IPS DF 4.7 (cell line): ENCODE measurements around the gene NRG3.

Experiments used
- DNase-seq: peaks from one replicate; pipeline ENCODE4 v3.0.0-alpha.2; 2013; ENCODE audit warnings: low spot score; ENCODE audit errors: extremely low read depth

The NRG3 gene

GRCh38 chr10:81882011-81882410, 7.0 kb downstream of the NRG3 start:
- DNase-seq, result no peak

- DNase-seq, result no peak
Measured at GRCh38 chr10:81884856-81885255, 9.9 kb downstream of the NRG3 start.

DNA sequence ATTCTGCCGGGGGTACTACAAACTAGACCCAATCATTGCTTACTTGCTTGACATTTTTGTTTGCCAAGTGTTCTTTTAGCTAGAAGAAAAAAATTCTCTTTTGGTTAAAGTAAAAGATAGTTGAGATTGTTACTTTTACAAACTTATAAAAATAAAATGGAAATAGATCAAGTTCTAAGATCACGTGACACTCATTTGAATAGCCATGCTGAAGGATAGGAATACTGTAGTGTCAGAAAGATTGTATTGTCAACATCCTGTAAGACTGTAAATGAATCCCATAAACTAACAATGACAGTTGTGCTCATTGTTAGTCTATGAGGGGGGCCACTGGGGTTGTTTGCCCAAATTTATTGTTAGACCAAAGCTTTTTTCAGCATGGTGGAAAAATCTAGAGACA, 10.5 kb downstream of the NRG3 start:
- DNase-seq, result no peak

GRCh38 chr10:81886939-81887338, 11.9 kb downstream of the NRG3 start:
- DNase-seq, result no peak

- no peak for DNase-seq
Measured at GRCh38 chr10:81889181-81889769, 14.3 kb downstream of the NRG3 start.

DNA sequence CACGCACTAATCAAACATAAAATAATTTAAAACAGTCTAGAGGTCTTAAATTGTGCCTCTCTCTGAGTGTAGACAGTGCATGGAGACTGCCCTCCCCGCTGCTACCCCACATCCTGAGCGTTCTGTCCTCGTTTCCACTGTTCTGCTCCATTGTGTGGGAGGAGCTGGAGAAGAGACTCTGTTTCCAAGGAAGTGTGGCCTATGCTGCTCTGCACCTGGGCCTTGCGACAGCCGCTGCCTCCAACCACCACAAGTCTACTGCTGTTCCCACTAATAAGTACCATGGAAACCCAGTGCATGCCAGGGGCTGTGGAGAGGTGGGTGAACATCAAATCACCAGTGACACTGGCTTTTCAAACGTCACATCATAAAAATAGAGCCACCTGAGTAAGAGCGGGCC, 19.6 kb downstream of the NRG3 start:
- no peak for DNase-seq

DNA sequence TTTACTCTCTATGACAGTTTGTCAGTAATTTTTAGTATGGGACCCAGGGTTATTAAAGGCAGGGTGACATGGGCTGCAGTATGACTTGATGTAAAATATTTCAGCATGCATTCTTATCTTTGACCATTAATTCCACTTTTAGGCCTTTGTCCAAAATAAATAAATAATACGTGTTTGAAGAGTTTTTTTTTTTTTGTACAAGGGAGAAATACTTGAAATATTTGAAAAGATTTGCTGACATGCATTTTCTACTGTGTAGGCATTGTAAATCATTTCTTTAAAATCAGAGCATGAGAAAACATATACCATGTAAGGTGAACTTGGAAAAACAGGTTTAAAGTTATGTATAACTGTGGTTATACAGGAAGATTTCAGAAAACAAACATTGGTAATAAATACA, 23.5 kb downstream of the NRG3 start:
- DNase-seq, result no peak

GRCh38 chr10:81900989-81901388, 26.0 kb downstream of the NRG3 start:
- no peak for DNase-seq

DNA sequence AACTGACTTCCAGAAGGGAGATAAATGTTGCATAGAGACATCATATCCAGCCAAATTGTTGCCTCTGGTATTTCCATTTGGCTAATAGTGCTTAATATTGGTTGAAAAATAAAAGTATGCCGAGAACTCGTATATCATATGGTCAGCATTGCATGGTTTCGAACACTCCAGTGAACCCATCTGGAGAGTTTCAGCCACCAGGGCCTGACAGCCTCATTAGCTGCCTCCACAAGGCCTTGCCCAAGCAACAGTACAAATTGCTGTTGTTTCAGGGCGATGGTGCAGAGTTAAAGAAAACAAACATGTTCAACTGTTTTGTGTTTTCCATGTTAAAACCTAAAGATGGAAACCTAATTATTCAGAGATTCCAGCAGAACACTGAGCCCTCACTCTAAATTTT, 28.5 kb downstream of the NRG3 start:
- DNase-seq, result no peak

DNA sequence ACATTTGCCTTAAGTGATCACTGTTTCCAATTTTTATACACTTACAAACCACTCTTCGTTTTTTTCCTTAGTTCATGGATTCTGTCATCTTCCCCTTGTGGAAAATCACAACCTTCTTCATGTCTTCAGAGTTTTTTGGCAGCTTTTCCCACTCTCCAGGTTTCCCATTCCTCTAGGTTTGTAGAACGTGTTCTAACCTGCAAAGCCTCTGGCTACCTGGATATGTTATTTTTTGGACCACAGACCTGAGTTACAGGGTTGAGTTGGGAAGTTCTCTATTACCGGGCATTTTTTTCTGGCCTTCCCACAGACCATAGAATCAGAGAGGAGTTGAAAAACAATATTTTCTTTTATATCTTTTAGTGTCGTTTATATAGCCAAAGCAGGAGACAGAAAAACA, 30.2 kb downstream of the NRG3 start:
- no peak for DNase-seq

- no peak for DNase-seq
Measured at GRCh38 chr10:81909453-81909852, 34.5 kb downstream of the NRG3 start.

DNA sequence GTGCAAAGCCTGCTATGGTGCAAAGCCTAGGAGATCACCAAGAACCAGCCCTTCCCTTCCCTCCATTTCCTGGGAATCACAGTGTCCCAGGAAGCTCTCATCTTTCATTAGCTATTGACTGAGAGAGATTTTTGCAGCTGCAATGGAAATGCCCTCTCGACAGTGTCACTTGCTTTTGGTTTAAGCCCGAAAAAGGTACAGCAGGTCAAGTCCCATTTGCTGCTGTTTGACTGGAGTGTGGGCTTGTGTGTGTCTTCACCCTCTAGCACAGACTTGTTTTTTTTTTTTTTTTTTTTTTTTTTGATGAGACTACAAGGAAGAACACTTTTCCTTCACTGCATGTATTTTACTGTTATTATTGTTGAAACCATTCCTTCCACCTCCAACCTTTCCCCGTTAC, 36.3 kb downstream of the NRG3 start:
- no peak for DNase-seq

DNA sequence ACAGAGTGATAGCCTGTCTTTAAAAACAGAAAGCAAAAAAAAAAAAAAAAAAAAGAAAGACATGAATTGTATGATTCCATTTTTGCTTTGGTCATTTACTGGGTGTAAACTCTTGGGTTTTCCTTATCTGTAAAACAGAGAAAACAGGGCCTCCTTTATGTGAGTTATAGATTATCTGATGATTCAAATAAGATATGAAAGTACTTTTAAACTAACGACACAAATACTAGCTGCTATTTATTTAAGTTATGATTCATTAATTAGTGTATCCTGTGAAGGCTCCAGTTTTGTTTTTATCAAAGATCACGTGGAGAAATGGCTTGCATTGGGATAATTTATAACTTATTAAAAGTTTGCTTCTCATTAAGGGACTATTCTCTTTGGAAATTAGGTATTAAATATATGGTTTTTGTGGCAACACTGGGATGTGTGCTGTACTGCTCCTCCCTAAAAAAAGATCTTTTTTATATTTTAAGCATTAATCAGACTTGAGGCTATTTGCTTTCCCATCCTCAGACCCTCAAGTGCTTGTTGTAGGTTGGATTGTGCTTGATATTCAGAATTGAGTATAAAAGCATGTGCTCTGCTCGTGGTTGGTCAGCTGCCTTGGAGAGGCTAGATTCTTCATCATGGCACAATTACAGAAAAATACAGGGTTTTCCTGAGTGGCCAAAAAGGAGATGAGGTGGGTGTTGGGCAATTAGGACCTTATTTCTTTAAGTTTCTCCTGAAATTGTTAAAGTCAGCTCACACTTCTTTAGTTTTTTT, 39.9 kb downstream of the NRG3 start:
- no peak for DNase-seq

DNA sequence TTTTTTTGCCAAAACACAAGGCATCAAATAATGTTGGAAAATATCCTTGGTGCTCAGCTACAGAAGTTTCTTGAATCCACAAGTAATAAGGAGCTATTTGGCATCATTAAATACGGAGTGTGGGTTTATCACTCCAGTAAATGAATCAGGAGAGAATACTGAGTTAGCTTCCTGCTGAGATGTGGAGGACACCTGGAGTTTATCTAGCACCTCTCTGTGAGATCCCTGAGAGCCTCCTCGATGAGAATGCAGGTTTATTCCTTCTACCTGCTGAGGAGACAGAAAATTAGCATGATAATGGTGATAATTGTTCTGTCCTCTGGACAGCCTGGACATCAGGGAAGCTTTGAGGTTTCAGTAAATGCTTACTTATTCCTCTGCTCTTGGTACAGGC, 40.5 kb downstream of the NRG3 start:
- DNase-seq, result no peak

DNA sequence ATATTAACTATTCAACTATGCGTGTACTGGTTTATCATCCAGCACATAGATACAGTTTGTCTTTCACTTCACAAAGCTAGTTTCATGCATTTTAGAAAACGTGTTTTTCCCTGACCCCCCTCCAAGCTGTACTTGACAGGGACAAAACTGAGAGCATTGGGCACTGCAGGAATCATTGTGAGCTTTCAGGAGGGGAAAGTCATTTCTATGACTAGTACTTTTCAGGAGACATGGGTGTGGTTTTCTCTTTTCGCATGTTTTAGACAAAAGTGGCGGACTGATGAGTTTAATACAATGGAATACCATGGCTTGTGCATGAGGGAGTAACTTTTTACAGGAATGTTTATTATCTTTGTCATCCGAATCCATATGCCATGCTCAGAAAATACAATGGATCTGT, 42.7 kb downstream of the NRG3 start:
- DNase-seq, result no peak

- no peak for DNase-seq
Measured at GRCh38 chr10:81918766-81919165, 43.8 kb downstream of the NRG3 start.

GRCh38 chr10:81920213-81920829, 45.3 kb downstream of the NRG3 start:
- DNase-seq, result no peak

DNA sequence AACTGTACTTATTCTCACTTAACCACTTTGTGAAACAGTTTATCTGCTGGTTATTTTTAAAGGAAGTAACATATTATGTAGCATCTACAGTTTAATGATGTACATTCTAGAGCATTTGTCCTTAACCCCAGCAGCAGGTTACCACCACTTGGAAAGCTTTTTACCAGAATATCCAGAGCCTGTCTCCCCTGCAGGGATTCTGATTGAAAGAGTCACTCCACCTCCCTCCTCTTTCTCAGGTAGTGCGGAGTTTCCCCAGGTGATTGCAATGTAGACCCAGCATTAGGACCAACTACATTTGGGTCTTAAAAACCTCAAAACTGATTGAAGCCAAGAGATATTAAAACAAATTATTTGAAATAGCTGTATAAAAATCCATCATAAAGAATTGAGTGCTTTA, 53.1 kb downstream of the NRG3 start:
- no peak for DNase-seq

DNA sequence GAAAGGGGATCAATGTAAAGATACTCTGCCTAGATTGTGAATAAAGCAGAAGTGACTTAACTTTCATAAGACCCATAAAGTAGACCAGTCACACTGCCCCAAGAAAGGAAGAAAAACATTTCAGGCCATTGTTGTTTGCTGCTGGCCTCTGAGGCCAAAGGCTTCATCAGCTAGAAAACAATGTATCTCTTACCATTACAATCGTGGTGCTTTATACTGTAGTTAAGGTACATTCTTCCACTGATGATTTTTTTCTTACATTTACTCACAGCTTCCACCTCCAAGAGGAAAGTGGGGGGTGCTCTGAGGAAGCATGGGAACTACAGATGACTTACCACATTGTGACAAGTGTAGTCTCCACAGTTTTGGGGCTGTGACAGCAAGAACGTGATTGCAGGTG, 68.6 kb downstream of the NRG3 start:
- DNase-seq, result no peak

- no peak for DNase-seq
Measured at GRCh38 chr10:81944609-81945008, 69.6 kb downstream of the NRG3 start.

DNA sequence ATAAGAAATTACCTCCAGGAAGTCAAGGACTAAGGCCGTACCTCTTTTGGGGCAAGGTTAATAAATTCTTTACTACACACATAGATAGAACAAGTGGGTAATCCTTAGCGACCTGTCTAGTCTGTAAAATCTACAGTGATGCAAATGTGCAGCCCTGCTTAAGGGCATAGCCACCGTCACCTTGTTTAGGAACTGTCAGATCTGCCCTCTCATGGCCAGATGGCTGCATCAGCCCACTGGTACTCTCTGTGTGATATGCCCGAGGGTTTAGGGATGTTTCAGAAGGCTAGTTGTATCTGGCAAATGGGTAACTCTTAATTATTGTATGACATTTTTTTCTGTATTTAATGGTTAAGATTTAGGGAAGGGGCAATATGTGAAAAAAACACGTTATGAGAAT, 74.3 kb downstream of the NRG3 start:
- DNase-seq, result no peak

DNA sequence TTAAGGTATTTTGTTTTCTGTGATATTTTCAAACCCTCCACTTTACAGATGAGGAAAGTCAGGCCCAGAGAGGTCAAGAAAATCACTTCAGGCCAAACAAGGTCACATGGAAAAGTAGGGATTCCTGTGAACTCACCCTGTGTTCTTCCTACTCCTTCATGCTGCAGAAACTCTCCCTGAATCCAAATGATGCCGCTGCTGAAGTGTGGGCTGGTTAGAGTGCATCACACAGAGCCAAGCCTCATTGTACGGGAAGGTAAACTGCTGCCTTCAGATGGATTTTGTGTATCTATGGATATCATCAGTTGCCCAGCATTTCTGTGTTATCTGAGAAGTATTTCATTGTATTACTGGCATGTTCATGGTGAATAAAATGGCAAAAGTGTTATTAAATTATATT, 75.4 kb downstream of the NRG3 start:
- DNase-seq, result no peak

DNA sequence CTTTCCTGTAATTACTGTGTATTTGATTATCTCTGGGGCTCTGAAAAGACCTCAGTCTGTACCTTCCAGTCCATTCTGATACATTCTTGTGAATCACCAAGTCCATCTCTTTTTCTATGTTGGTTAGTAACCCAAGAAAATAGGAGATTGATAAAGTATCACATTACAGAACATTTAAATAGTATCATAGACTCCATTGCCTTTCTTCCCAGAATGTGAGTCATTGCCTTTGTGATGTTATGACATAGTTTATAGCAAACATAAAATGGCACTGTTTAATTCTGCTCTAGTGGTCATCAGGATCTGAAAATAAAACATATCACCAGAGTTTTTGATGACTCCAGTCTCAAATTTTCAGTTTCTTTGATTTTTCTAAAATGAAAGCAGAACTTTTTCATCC, 78.4 kb downstream of the NRG3 start:
- no peak for DNase-seq
